HG02840 (cell line): ENCODE results near the gene TBC1D32.
"Not testable (repeated sequence)": the region's sequence is repeated elsewhere in the genome, so short reads cannot be mapped to it uniquely, and the experiment has no call there.

ENCODE experiments used
- ATAC-seq: cut with Tn5 transposase; IDR thresholded peaks from one replicate; pipeline ENCODE4 v1.9.1; 2021; ENCODE audit warnings: mild to moderate bottlenecking, moderate library complexity, moderate number of reproducible peaks; ENCODE audit not compliant: unreplicated experiment, low FRiP score

TBC1D32 gene

DNA sequence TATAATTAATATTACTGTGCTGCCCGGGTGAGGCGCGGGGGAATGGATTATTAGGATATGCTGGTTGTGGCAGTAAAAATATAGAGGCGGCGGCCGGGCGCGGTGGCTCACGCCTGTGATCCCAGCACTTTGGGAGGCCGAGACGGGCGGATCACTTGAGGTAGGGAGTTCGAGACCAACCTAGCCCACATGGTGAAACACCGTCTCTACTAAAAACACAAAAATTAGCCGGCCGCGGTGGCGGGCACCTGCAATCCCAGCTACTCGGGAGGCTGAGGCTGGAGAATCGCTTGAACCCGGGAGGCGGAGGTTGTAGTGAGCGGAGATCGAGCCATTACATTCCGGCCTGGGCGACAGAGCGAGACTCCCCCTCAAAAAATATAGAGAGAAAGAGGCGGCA, 586 bp downstream of the TBC1D32 start:
- ATAC-seq, result not testable (repeated sequence)

DNA sequence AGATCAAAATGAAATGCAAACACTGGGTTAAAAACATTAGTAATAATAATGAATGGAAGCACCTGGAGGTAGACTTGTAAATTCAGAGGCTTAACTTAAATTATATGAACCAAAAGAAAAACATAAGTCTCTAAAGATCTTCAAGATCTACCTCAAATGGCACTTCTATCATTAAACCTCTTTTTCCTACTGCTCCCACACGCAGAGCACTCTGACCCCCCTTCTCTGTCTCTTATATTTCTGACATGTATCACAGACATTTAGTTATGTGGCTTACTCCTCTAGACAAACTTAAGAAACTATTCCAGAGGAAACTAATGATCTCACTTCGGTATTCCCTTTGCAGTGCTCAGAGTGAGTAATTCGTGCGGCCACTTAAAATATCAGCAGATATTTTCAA, 1.1 kb downstream of the TBC1D32 start:
- ATAC-seq, result no peak

DNA sequence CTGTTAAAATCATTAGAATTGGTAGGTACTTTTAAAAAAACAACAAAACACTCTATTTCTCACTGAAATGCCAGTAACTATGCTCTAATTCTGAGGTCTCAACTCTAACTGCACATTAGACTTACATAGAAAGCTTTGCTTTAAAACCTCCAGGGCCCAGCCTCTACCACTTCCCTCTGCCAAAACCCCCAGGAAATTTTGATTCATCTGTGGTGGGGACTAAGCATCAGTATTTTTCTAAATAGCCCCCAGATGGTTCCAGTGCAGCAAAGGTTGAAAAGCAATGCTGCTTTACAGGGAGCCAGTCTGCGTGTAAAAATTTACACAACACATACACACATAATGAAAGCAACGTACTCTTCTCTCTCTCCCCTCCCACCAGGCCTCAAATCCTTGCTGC, 3.8 kb downstream of the TBC1D32 start:
- no peak for ATAC-seq

DNA sequence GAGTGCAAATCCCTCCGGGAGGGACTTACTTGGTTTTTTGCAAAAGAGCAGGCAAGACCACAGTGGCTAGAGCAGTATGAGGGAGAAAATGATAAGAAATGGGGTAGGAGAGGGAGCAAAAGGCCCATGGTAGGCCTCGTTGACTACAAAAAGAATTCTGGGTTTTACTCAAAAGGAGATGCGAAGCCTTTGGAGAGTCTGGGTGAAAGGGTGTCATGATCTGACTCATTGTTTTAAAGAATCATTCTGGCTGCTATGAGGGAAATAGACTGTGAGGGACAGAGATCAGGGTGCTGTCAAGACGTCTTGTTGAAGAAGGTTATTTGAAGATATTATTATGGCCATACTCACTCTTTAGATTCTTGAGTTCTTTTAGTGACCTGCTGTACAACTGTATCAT, 13.0 kb downstream of the TBC1D32 start:
- ATAC-seq, result no peak

DNA sequence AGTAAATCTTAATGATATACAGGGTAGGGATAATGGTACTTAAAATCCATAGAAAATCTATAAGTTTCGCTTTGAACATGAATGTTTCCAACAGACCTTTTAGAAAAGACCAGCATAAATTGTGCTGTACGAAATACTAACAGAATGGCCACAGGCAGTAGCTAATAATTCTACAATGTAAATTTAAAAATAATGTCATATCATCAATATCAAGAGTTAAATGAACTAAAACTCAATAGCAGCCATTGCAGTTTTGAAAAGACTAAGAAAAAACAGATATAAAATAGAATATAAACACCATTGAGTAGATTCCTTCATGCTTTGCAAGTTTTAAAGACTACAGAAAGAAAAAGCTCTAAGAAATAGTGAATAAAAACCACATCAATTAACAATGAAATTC, 14.7 kb downstream of the TBC1D32 start:
- ATAC-seq, result no peak

DNA sequence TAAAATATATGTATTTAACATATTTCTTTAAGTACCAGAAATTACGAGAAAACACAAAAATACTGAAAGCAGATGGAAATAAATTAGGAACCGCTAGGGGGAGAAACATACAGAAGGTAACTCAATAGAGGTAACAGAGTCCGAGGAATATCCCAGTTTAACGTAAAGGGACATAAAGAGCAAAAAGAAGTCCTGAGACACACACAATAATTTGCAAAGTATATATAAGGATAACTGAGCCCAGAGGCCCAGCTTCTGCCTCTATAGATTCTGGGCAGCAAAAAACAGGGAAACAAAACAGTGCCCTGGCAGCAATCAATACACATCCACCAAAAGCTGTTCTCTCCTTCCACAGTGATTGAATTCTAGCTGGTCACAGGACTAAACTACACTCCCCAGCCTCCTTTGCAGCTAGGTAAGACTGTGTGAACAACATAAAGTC, 15.1 kb downstream of the TBC1D32 start:
- no peak for ATAC-seq

DNA sequence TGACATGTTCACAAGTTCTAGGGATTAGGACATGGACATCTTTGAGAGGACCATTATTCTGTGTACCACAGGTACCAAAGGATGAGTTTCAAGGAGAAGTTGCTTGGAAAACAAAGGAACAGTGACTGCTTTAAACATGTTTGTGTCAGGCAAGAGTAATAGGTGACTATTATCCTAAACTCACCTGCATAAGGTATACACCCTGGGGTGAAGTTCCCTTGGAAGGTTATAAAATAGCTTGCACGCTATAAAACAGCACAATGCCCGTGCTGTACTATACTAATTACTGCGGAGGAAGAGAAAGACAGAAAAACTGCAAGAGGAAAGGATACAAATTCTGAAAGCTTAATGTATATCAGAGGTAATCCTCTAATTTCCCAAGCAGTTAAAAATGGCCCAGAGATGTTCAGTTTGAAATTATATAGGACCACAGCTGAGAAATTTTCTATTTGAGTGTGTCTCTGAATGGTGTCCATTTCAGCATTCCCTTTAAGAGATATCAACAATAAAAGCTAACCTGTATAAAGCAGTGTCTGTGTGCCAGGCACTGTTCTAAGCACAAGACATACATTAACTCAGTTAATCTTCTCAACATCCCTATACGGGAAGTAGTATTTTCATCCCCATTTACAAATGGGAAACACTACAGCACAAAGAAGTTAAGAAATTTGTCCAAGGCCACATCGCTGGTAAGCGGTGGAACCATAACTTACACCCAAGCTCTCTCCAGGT, 19.7 kb downstream of the TBC1D32 start:
- no peak for ATAC-seq

DNA sequence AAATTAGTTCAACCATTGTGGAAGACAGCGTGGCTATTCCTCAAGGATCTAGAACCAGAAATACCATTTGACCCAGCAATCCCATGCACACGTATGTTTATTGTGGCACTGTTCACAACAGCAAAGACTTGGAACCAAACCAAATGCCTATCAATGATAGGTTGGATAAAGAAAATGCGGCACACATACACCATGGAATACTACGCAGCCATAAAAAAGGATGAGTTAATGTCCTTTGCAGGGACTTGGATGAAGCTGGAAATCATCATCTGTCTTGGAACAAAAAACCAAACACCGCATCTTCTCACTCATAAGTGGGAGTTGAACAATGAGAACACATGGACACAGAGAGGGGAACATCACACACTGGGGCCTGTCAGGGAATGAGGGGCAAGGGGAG, 22.5 kb downstream of the TBC1D32 start:
- not testable (repeated sequence) for ATAC-seq

DNA sequence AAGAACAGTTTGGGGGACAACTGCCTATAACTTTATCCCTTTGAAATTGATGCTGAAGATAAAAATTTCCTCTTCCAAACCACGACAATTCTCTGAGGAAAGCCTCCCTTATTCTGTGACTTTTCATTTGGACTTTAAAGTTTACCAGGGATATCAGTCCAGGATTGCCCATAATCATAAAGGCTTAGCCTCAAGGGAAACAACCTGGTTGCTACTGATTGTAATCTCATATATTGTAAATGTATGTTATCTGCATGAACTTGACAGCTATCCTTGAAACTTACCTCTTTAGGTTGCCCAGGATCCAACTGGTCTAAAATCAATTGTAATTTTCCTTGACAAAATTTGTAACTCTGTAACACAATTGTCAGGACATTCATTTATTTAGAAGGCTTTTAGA, 23.8 kb downstream of the TBC1D32 start:
- no peak for ATAC-seq

DNA sequence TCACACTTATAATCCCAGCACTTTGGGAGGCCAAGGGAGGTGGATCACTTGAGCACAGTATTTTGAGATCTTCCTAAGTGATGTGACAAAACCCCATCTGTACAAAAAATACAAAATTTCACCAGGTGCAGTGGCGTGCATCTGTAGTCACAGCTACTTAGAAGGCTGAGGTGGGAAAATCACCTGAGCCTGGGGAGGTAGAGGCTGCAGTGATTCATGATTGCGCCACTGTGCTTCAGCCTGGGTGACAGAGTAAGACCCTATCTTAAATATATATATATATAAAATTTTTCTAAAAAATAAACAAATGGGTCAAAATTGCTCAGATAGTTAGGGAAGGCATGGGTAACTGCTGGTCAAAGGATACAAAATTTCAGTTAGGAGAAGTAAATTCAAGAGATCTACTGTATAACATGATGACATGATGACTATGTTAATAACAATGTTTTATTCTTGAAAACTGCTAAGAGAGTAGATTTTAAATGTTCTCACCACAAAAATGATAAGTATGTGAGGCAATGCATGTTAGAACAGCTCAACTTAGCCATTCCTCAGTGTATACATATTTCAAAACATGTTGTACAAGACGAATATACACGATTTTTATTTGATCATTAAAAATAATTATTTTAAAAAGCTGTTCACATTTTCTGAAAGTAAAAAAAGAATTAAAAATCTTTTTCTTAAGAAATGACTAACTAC, 24.4 kb downstream of the TBC1D32 start:
- no peak for ATAC-seq

DNA sequence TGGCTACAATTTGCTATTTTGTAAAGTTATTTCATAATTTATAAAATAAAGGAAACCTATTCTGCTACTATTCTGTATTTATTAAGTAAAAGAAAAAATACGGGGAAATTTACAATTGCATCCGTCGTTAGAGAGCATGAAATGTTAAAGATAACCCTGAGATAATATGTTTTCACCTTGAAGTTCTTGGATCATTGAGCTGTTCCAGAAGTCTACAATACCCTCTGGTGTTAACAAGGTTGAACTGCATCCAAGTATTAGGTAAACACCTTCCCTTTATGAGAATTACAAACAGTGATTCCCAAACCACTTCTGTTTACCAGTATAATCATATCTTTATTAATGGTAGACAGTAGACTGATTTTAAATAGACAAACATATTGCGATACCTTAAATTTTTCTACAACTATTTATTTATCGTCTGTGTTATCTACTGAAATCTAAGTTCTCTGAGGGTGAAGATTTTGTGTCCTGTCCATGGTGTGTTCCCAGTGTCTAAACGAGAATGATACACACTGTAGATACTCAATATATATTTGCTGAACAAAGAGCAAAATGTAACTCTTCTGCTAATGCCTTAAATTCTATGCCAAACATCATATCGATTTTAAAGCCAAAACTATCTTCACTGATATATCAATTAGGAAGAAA, 28.2 kb downstream of the TBC1D32 start:
- ATAC-seq, result peak; percentile 73

DNA sequence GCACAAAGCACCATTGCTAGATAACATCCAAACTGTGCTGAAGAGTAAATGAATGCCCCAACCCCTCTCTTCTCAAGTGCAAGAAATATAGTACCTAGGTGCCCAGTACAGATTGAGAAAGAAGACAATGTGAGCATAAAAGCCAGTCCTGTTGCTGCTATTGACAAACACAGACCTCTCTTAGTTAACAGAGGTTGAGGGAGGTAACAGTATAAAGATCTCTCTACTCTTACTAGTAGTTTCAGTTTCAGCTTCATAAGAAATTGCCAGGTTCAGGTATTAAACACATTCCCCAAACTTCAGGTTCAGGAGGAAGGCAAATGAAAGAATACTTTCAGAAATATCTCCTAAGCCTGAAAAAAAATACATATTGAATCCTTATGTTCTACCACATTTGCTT, 31.4 kb downstream of the TBC1D32 start:
- no peak for ATAC-seq

DNA sequence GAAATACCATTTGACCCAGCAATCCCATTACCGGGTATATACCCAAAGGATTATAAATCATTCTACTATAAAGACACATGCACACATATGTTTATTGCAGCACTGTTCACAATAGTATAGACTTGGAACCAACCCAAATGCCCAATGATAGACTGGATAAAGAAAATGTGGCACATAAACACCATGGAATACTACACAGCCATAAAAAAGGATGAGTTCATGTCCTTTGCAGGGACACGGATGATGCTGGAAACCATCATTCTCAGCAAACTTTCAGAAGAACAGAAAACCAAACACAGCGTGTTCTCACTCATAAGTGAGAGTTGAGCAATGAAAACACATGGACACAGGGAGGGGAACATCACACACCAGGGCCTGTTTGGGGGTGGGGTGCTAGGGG, 33.1 kb downstream of the TBC1D32 start:
- not testable (repeated sequence) for ATAC-seq

DNA sequence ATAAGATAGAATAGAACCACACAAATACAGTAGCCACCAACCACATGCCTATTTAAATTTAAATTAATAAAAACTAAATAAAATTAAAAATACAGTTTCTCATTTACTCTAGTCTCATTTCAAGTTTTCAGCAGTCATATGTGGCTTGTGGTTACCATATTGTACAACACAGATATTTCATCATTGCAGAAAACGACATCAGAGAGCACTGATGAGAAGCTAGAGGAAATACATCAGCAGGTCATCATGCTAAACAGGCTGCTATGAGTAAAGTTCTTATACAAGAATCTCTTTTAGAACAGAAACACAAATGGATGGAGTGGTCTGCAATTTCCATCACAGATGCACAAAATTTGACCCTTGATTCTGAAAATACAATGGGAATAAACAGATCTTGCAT, 36.6 kb downstream of the TBC1D32 start:
- no peak for ATAC-seq

DNA sequence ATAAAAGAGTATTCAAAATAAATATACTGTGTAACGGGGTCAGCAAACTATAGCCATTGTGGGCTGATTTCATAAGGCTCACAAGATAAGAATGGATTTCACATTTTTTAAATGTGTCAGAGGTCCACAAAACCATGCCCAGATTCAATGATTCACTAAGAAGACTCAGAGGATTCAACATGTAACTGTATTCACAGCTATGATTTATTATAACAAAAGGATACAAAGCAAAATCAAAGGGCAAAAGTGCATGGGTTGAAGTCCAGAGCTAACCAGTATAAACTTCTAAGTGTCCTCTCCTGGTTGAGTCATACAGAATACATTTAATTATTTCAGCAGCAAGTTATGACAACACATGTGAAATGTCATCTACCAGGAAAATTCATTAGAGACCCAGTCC, 49.2 kb downstream of the TBC1D32 start:
- no peak for ATAC-seq

DNA sequence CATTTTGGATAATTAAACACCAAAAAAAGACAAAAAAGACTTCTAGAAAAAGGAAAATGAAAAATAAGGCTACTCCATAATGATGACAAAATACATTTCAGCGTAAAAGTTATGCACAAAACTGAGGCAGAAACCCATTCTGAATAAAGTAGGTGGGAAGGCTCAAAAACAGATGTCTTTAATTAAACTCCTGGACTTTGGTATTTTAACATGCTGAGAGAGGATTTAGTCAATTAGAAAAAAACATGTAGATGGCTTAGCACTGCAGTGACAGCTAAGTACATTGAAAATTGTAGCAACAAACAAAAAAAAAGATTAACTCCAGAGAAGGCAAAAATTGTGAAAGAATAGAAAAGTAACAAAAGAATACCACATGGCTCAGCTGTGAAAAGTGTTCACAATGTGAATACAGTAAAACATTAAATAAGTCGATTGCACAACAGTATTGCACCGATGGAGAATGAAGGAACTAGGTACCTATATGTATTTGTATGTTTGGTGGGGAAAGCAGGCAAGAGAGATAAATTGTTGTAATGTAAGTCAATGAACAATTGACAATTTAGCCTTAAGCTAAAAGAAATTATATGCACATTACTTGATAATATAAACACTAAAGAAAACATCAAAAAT, 59.5 kb downstream of the TBC1D32 start:
- no peak for ATAC-seq

DNA sequence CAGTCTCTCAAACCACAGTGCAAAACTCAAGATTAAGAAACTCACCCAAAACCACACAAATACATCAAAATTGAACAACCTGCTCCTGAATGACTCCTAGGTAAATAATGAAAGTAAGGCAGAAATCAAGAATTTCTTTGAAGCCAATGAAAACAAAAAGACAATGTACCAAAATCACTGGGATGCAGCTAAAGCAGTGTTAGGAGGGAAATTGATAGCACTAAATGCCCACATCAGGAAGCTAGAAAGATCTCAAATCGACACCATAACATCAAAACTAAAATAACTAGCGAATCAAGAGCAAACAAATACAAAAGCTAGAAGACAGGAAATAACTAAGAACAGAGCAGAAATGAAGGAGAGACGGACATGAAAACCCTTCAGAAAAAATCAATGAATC, 70.5 kb downstream of the TBC1D32 start:
- ATAC-seq, result no peak

DNA sequence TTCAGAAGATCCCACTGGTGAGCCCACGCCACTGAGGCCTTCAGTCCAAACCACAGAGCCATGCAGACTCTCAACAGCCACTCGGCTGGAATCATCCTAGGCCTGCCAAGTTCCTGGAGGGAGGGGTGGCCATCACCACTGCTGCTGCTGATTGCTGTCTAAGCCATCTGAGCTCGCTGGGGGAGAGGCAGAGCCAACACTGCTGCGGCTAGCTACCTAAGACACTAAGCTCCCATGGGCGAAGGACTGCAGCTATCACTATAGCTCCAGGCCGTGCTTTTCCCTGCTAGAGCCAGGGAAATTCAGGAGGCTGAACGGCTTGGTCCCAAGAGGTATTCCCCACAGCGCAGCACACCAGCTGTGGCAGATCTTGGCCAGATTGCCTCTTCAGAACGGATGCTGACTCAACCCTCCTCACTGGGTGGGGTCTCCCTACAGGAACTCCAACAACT, 73.6 kb downstream of the TBC1D32 start:
- ATAC-seq, result no peak

DNA sequence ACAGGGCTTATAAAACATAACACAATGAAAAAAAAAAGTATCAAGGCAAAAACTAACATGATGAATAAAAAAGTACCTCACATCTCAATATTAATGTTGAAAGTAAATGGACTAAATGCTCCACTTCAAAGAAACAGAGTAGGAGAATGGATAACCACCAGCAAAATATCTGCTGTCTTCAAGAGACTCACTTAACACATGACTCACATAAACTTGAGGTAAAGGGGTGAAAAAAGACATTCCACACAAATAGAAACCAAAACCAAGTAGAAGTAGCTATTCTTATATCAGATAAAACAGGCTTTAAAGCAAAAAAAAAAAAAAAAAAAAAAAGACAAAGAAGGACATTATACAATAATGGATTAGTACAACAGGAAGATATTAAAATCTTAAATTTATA, 86.9 kb downstream of the TBC1D32 start:
- no peak for ATAC-seq

DNA sequence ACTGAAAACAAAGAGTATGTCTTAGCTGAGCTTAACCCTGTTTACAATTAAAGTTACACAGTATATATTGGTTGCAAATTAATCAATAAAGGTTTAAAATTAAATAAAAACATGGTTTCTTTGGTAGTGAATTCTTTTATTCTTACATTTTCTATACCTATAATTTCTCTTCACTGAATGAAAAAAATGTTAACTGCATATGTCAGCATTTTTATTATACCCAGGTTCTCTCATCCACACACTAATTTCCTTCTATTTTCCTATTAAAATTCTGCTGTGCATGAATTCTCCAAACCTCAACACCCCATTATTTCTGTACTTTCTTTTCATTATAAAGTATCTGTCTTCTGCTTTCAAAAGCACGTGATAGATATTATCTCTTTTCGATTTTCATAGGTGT, 91.9 kb downstream of the TBC1D32 start:
- no peak for ATAC-seq

DNA sequence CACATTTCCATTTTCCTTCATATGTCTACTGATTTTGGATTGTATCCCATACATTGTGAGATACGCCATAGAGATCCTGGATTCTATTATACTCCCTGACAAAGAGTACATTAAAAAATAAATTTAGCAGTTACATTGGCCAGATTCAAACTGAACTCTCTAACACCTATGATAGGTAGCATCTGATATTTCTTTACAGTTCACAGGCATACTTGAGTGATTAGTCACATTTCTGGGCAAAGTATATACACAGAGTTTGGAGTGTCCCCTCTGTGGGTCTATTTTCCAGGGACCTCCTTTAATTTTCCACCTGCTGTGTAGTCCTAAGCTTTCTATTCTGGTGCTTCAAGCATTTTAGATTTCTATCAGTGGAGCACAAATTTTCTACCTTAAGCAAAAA, 96.4 kb downstream of the TBC1D32 start:
- no peak for ATAC-seq
